T-helper 1 cell treated with Interleukin-12 subunit alpha and Interleukin-12 subunit beta and Interleukin-4 antibody, amounts not matched to agents 30 ng/mL and 1 ng/mL, for 36 hours (primary cell): ENCODE measurements around the gene RNF43. TPM values are rescaled to one million over a fixed set of nuclear protein-coding genes. Genes with fewer than 3 reads are reported as not detected.

ENCODE experiments used
- intact Hi-C: fragments of 100-400 bp; cut with micrococcal nuclease; formaldehyde crosslinking; loops from one replicate; pipeline ENCODE4 v1.15.1; 2024
- total RNA-seq: library from RNA; stranded (reverse); gene quantifications from 2 replicates; pipeline ENCODE4 v1.2.3, GENCODE V29; 2022

Gene RNF43
- total RNA-seq, 1 donor from 2014 or later, result 0.17 TPM

GRCh38 chr17:58382872-58383242 is 34.5 kb downstream of the RNF43 start:
- intact Hi-C loops, result loop anchor here (1.0 kb wide), 1 partner anchor 34 kb away; the partner anchor contains the start of gene RNF43

DNA sequence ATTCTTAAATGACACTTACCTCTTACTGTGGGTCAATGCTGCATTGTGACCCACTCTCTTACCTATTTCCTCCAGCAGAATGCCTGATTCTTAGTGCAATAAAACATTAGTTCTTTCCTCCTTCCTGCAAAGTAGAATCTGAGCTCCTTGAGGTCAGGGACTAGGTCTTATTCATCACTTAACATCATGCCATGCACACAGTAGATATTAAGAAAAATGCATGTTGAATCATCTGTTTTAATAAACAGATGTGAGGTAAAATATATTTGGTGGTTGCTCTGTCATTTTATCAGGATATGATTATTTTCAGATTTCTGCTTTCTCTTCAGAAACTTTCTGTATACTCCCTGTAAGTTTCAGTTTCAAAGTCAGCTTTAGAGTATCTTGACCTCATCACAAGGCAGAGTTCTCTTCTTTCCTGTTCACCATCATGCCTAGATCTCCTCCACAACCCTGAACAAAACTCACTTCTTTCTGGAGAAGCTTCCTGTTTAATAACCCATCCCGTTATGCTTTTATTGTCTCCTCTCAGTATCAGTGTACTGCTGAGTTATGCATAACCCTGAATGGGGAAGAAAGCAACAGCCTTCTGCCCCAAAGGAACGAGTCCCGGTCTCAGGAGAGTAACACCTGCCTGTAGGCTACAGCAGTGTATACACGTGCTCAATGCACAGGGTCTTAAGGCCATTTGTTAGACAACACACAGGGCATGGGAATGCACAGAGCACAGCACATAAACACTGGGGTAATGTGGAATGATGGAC is 35.0 kb downstream of the RNF43 start:
- intact Hi-C loops, result loop anchor here (1.0 kb wide), 1 partner anchor 35 kb away; the partner anchor contains the start of gene RNF43

DNA sequence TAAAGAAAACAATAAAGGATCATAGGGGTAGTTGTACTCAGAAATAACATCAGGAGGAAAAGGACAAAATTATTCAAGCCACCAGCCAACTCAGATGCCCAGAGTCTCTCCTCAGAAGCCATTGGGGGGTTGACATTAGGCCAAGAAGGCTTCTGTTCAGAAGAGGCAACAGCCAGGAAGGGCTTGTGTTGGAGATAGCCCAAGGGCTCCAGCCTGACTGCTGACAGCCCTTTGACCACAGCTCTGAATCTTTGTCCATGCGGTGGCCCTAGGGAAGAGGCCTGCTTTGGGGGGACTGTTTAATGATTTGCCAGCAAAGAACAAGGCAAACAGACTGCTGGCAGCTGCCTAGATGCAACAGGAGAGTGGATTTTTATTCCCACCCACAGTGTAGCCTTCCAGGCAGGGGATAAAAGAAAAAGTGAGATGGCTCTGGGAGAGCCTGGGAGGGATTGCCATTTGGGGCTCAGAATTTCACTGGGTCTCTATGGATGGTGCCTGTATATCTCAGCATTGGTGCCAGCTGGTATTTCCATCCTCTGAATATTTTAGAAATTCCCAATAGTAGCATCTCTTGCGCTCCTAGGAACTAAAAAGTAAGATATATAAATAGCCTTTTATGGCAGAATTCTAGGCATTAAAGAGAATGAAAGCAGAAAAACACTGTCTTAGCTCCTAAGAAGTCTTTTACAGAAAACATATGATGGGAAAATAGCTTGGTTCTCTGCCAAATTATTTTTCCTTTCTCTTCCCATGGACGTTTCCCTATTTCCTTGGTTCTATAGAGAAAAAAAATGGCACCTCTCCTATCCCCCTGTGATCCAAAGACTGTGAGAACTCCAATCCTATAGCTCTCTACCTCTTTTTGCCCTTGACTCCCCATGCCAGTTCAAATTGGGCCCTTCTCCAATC is 36.0 kb downstream of the RNF43 start:
- intact Hi-C loops, result loop anchor here (1.0 kb wide), 1 partner anchor 36 kb away; the partner anchor contains the start of gene RNF43

- intact Hi-C loops, result no loop called here
Measured at GRCh38 chr17:58380207-58381123, 36.9 kb downstream of the RNF43 start.

GRCh38 chr17:58379511-58379824 is 37.9 kb downstream of the RNF43 start:
- intact Hi-C loops, result no loop called here

- intact Hi-C loops, result no loop called here
Measured at GRCh38 chr17:58378733-58379510, 38.4 kb downstream of the RNF43 start.

- intact Hi-C loops, result no loop called here
Measured at GRCh38 chr17:58377661-58378060, 39.7 kb downstream of the RNF43 start.

DNA sequence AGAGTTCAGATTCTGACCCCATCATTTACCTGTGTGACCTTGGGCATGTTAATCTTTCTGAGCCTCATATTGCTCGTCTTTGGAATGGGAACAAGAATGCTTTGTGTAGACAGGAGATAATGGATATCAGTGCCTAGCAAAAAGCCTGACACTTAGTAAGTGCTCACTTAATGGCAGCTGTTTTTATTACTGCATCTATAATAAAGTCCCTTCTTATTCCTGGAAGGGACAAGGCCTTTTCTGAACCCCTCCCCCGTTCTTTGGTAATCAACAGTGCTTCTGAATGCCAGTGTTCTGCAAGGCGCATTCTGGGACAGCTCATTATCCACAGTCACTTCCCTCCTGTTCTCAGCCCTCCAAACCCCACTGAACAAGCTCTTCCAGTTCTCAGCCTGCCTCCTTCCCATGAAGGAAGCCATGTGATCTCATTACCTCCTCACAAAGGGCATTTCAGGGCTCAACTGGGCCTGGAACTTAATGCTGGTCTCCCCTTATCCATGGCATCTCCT is 40.2 kb downstream of the RNF43 start:
- intact Hi-C loops, result no loop called here

- intact Hi-C loops, result no loop called here
Measured at GRCh38 chr17:58376472-58377000, 40.8 kb downstream of the RNF43 start.

DNA sequence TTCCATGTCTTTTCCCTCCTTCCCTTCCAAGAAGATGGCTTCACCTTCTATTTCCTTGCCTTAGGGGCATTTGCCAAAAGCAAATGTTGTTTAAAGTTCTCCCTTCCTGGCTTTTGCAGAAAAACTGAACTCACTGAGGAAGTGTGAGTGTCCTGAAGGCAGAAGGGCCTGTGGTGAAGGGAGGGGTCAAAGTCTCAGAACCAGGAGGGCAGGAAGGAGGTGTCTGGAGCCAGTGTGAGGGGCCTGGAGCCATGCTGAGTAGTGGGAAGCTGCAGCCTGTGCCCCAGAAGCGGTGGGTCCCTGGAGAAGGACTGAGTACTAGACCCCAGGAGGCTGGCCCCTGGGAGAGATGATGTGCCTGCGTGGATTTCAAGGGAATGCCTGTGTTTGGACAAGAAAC is 41.5 kb downstream of the RNF43 start:
- intact Hi-C loops, result no loop called here

DNA sequence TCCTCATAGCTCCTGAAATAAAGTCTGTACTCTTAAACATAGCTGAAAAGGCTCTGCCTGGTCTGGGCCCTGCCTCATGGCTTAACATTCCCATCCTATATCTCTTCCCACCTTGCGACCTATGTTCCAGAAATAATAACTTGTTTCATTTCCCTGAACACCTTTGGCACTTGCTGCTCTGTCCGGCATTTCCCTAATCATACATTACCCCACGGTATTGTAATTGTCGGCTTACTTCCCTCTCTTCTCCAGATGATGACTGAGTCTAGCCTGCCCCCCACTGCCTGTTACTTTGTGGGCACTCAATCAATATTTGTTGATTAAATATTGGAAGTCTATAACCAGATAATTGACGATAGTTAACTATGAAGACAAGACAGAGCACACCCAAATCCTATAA is 42.1 kb downstream of the RNF43 start:
- intact Hi-C loops, result no loop called here

DNA sequence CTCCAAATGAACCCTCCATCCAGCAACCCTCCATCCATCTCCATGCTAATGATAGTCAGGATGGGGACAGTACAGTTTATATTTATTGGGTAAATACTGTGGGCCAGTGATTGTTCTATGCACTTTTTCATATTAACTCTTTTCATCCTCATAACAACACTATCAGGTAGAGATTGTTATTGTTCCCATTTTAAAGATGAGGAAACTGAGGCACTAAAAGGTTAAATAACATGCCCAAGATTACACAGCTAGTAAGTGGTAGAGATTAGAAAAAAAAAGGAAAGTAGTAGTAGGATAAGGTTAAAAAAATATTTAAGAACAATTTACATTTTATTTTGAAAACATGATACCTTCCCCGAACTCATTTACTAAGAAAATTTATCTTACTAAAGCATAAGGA is 43.4 kb downstream of the RNF43 start:
- intact Hi-C loops, result no loop called here

GRCh38 chr17:58373003-58373402 is 44.3 kb downstream of the RNF43 start:
- intact Hi-C loops, result no loop called here

DNA sequence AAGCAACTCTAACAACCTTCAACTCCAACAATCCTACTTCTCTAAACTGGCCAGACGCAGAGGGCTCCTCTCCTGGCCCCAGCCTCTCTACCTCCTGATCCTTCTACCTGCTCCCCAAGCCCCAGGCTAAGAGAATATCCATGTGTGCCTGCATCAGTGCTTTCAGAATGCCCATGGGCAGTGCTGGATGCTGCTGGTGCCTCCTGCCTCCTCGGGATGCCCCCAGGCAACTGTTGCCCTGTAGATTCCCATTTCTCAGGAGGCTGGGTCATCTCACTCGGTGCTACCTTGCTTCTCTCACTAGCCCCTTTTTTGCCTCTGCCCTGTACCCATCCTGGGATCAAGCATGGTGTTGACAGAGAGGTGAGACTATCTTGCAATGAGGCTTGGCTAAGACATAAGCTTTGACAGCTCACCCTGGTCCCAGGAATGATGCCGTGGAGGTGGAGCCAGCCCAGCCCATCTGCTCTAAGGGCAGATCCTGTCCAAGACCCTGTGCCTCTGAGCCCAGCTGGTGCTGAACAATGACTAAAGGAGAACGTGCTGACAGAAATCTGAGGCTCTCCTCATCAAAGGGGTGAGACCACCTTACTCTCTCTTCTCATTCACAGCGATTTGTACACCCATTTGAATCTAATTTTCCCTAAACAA is 45.9 kb downstream of the RNF43 start:
- intact Hi-C loops, result no loop called here

- intact Hi-C loops, result no loop called here
Measured at GRCh38 chr17:58370716-58371115, 46.6 kb downstream of the RNF43 start.

GRCh38 chr17:58370309-58370708 is 47.0 kb downstream of the RNF43 start:
- intact Hi-C loops, result no loop called here

DNA sequence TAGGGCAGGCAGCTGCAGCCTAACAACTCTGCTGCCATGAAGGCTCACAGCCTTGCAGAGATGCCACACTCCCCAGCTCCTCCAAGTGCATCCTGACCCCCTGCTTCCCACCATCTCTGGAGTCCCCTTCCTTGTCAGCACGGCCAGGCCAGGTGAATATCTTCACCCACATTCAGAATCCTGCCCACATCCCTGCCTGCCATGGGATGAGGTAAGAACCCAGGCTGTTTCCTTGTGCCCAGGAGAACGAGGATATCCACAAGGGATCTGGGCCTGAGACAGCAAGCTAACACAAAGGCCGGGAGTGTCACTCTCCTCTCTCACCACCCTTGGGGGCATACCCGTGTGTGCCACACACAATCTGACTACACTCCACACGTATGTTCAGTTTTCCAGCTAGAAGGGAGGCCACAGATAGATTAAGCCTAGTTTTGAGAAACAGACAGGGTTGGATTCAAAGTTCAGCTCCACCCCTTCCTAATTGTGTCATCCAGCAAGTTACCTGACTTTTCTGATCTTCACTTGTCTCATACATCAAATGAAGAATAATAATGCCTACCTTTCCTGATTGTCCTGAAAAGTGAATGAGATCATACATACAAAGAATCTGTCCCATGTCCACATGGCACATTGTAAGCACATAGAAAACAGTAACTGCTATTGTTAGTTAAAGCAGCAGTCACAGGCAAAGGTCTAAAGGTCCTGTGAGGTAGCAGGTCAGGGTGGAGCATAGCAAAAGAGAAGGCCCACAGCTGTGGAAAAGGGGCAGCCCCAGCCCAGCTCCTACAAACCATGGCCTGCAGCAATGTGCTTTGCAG is 47.9 kb downstream of the RNF43 start:
- intact Hi-C loops, result no loop called here

- intact Hi-C loops, result no loop called here
Measured at GRCh38 chr17:58368860-58369213, 48.5 kb downstream of the RNF43 start.
